HepG2 (cell line): ENCODE data around the gene C1RL. TPM values are rescaled to one million over a fixed set of nuclear protein-coding genes. Genes with fewer than 3 reads are reported as not detected.
A peak's percentile ranks its signal among the peaks of the same experiment; 100 is the strongest.

ENCODE experiments used
- ARNTL ChIP-seq: sonication (generic); formaldehyde crosslinking; IDR thresholded peaks from 2 replicates; pipeline ENCODE4 v1.4.0; 2020; ENCODE audit warnings: mild to moderate bottlenecking, missing genetic modification reagents
- FIP1L1 ChIP-seq: fragments of 200-400 bp; formaldehyde crosslinking; IDR thresholded peaks from 2 replicates; pipeline ENCODE4 v1.6.1; 2018; ENCODE audit warnings: low read depth, mild to moderate bottlenecking, low read length, moderate library complexity, borderline replicate concordance; ENCODE audit not compliant: insufficient read depth
- IKZF4 ChIP-seq: sonication (generic); formaldehyde crosslinking; IDR thresholded peaks from 2 replicates; pipeline ENCODE4 v1.5.1; 2020; ENCODE audit warnings: borderline replicate concordance, mild to moderate bottlenecking, low read depth, missing genetic modification reagents; ENCODE audit errors: not compliant biosample characterization
- PRMT3 ChIP-seq: sonication (generic); formaldehyde crosslinking; IDR thresholded peaks from 2 replicates; pipeline ENCODE4 v1.8.1; 2022; ENCODE audit warnings: low read depth, mild to moderate bottlenecking, moderate library complexity, missing genetic modification reagents, borderline replicate concordance
- RBAK ChIP-seq: sonication (generic); formaldehyde crosslinking; IDR thresholded peaks from 2 replicates; pipeline ENCODE4 v1.5.1; 2020; ENCODE audit warnings: mild to moderate bottlenecking, missing genetic modification reagents
- ZC3H4 ChIP-seq: sonication (generic); formaldehyde crosslinking; IDR thresholded peaks from 2 replicates; pipeline ENCODE4 v1.4.0; 2020; ENCODE audit warnings: missing genetic modification reagents, borderline replicate concordance
- ZFY ChIP-seq: sonication (generic); formaldehyde crosslinking; IDR thresholded peaks from 2 replicates; pipeline ENCODE4 v1.4.0; 2020; ENCODE audit warnings: missing genetic modification reagents
- ZNF318 ChIP-seq: sonication (generic); formaldehyde crosslinking; IDR thresholded peaks from 2 replicates; pipeline ENCODE4 v1.4.0; 2020; ENCODE audit warnings: mild to moderate bottlenecking, missing genetic modification reagents
- ZNF430 ChIP-seq: sonication (generic); formaldehyde crosslinking; IDR thresholded peaks from 2 replicates; pipeline ENCODE4 v1.9.0; 2021; ENCODE audit warnings: mild to moderate bottlenecking, missing genetic modification reagents
- polyA plus RNA-seq, 8 experiments: library from polyadenylated mRNA; depleted of rRNA in 3 of 8; stranded (reverse) in 7 of 8; unstranded in 1 of 8; fragments of >200 nt; fragmentation: Illumina TruSeq in 4 of 8; extraction: Trizol in 4 of 8; gene quantifications; 2 replicates each; pipeline versions ENCODE4 v1.2.1 to v1.2.3, GENCODE V29; 2011 to 2016; ENCODE audit warnings: low read depth in 4 of 8, missing spikeins in 1 of 8, mixed read lengths in 1 of 8; ENCODE audit not compliant: insufficient read depth in 1 of 8
- total RNA-seq, 5 experiments: library from RNA; depleted of rRNA; stranded (reverse); fragments of >200 nt; fragmentation: Illumina TruSeq; extraction: Trizol; gene quantifications; 2 replicates each; pipeline ENCODE4 v1.2.3, GENCODE V29; 2016; ENCODE audit warnings: low read depth in 1 of 5
- TF ChIP-seq, protein P1 (sequence below): sonication (generic); formaldehyde crosslinking; IDR thresholded peaks from 2 replicates; pipeline ENCODE4 v1.4.0; 2020; ENCODE audit warnings: missing genetic modification reagents, borderline replicate concordance
- TF ChIP-seq, protein P2 (sequence below): IDR thresholded peaks from 2 replicates; pipeline ENCODE4 v1.6.1; 2012; ENCODE audit warnings: low read length, improper control_type of control experiment

Gene C1RL
- total and polyA plus RNA-seq, 2 of the 13 experiments (the other 11 are each of a cell fraction or from before 2014, with no cell fraction given) = 28.9 to 53.1 TPM

DNA sequence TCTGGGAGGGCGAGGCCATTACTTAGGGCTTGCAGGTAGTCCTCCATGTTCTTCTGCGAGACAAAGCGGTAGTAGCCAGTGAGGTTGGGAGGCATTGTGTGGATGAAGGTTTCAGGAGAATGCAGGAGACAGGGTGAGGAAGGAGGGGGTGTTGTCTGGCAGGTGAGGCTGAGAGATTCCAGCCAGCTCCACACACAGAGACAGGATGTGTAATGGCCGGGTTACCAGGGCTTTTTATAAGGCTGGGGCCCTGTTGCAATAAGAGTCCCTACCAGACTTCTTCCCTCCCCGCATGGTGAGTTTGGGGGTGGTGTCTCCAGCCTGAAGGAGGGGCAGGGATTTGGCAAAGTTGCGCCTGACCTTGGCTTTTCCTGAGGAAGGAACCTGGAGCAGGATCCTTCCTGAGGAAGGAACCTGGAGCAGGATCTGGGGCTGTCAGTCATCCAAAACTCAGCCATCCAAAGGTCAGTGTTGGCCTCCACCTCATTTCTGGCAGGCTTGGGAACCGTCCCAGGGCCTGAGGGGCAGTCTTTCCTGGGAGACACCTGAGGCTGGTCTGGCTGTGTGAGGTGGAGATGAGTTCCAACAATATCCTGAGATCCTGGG is 19.8 kb upstream of the C1RL start, which contains the start of gene RBP5 (continued):
- no peak for TF ChIP-seq ZC3H4
- no peak for TF ChIP-seq PRMT3 (CRISPR knock-in tag)
- TF ChIP-seq ZFY (CRISPR knock-in tag) = no peak
- TF ChIP-seq, protein P1, sequence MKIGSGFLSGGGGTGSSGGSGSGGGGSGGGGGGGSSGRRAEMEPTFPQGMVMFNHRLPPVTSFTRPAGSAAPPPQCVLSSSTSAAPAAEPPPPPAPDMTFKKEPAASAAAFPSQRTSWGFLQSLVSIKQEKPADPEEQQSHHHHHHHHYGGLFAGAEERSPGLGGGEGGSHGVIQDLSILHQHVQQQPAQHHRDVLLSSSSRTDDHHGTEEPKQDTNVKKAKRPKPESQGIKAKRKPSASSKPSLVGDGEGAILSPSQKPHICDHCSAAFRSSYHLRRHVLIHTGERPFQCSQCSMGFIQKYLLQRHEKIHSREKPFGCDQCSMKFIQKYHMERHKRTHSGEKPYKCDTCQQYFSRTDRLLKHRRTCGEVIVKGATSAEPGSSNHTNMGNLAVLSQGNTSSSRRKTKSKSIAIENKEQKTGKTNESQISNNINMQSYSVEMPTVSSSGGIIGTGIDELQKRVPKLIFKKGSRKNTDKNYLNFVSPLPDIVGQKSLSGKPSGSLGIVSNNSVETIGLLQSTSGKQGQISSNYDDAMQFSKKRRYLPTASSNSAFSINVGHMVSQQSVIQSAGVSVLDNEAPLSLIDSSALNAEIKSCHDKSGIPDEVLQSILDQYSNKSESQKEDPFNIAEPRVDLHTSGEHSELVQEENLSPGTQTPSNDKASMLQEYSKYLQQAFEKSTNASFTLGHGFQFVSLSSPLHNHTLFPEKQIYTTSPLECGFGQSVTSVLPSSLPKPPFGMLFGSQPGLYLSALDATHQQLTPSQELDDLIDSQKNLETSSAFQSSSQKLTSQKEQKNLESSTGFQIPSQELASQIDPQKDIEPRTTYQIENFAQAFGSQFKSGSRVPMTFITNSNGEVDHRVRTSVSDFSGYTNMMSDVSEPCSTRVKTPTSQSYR (CRISPR knock-in tag) = no peak
- TF ChIP-seq ZNF430 = peak; percentile 41; the same call in 1 of the 2 replicates
- TF ChIP-seq ZNF318 = no peak
- TF ChIP-seq, protein P2, sequence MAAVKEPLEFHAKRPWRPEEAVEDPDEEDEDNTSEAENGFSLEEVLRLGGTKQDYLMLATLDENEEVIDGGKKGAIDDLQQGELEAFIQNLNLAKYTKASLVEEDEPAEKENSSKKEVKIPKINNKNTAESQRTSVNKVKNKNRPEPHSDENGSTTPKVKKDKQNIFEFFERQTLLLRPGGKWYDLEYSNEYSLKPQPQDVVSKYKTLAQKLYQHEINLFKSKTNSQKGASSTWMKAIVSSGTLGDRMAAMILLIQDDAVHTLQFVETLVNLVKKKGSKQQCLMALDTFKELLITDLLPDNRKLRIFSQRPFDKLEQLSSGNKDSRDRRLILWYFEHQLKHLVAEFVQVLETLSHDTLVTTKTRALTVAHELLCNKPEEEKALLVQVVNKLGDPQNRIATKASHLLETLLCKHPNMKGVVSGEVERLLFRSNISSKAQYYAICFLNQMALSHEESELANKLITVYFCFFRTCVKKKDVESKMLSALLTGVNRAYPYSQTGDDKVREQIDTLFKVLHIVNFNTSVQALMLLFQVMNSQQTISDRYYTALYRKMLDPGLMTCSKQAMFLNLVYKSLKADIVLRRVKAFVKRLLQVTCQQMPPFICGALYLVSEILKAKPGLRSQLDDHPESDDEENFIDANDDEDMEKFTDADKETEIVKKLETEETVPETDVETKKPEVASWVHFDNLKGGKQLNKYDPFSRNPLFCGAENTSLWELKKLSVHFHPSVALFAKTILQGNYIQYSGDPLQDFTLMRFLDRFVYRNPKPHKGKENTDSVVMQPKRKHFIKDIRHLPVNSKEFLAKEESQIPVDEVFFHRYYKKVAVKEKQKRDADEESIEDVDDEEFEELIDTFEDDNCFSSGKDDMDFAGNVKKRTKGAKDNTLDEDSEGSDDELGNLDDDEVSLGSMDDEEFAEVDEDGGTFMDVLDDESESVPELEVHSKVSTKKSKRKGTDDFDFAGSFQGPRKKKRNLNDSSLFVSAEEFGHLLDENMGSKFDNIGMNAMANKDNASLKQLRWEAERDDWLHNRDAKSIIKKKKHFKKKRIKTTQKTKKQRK = no peak
- TF ChIP-seq IKZF4 = no peak
- TF ChIP-seq RBAK = no peak
- no peak for TF ChIP-seq ARNTL (CRISPR knock-in tag)
- TF ChIP-seq FIP1L1 = no peak
